ENCODE data around the gene EPS8L2. TPM values are rescaled to one million over a fixed set of nuclear protein-coding genes. Genes with fewer than 3 reads are reported as not detected.
A peak's percentile ranks its signal among the peaks of the same experiment; 100 is the strongest.

EPS8L2 gene
- total RNA-seq, 1 experiment from 2014 or later, result 0.61 TPM

GRCh38 chr11:776561-777287 lies 70.7 kb downstream of the EPS8L2 start:
- in situ Hi-C loops (cut with HindIII; ENCODE audit: low pct_unique_long_range_greater_than_20kb, low sequenced_read_pairs), result no loop called here
- DNase-seq (ENCODE audit: low read depth, low spot score), result peak; percentile 33

Other genes with a start within 250 kb of the EPS8L2 start
- 178 and 180 TPM in 2 replicates for gene RNH1, start 199.0 kb upstream of the EPS8L2 start, total RNA-seq (2014; rRNA removed; shearing (Covaris generic))
- 48.3 and 55.6 TPM in 2 replicates for gene HRAS, start 170.7 kb upstream of the EPS8L2 start, total RNA-seq (2014; rRNA removed; shearing (Covaris generic))
- gene LRRC56, start 168.7 kb upstream of the EPS8L2 start, total RNA-seq (2014; rRNA removed; shearing (Covaris generic)), result 0.11 and 0.13 TPM in 2 replicates
- 1.8 and 2.1 TPM in 2 replicates for gene LMNTD2, start 145.5 kb upstream of the EPS8L2 start, total RNA-seq (2014; rRNA removed; shearing (Covaris generic))
- gene RASSF7, start 145.3 kb upstream of the EPS8L2 start, total RNA-seq (2014; rRNA removed; shearing (Covaris generic)), result 7.8 and 8.0 TPM in 2 replicates
- gene PHRF1, start 129.8 kb upstream of the EPS8L2 start, total RNA-seq (2014; rRNA removed; shearing (Covaris generic)), result 22.0 and 22.6 TPM in 2 replicates
- 3.5 and 3.7 TPM in 2 replicates for gene IRF7, start 90.3 kb upstream of the EPS8L2 start, total RNA-seq (2014; rRNA removed; shearing (Covaris generic))
- not detected in 2 replicates for gene CDHR5, start 81.3 kb upstream of the EPS8L2 start, total RNA-seq (2014; rRNA removed; shearing (Covaris generic))
- not detected in 2 replicates for gene SCT, start 79.0 kb upstream of the EPS8L2 start, total RNA-seq (2014; rRNA removed; shearing (Covaris generic))
- not detected in 2 replicates for gene DRD4, start 69.0 kb upstream of the EPS8L2 start, total RNA-seq (2014; rRNA removed; shearing (Covaris generic))
- gene DEAF1, start 11.0 kb upstream of the EPS8L2 start, total RNA-seq (2014; rRNA removed; shearing (Covaris generic)), result 26.1 and 33.8 TPM in 2 replicates
- 6.5 and 10.8 TPM in 2 replicates for gene TMEM80, start 10.4 kb upstream of the EPS8L2 start, total RNA-seq (2014; rRNA removed; shearing (Covaris generic))
- gene TALDO1, start 41.2 kb downstream of the EPS8L2 start, total RNA-seq (2014; rRNA removed; shearing (Covaris generic)), result 206 and 219 TPM in 2 replicates
- gene GATD1, start 71.3 kb downstream of the EPS8L2 start, total RNA-seq (2014; rRNA removed; shearing (Covaris generic)), result 22.8 and 23.0 TPM in 2 replicates
- 0.53 TPM in 1 of 2 replicates, not detected in the other for gene CEND1, start 83.9 kb downstream of the EPS8L2 start, total RNA-seq (2014; rRNA removed; shearing (Covaris generic))
- 16.2 and 16.3 TPM in 2 replicates for gene SLC25A22, start 92.0 kb downstream of the EPS8L2 start, total RNA-seq (2014; rRNA removed; shearing (Covaris generic))
- gene PIDD1, start 99.0 kb downstream of the EPS8L2 start, total RNA-seq (2014; rRNA removed; shearing (Covaris generic)), result 4.2 and 6.1 TPM in 2 replicates
- gene RPLP2, start 103.7 kb downstream of the EPS8L2 start, total RNA-seq (2014; rRNA removed; shearing (Covaris generic)), result 1,043 and 1,055 TPM in 2 replicates
- gene PNPLA2, start 112.7 kb downstream of the EPS8L2 start, total RNA-seq (2014; rRNA removed; shearing (Covaris generic)), result 6.3 and 7.9 TPM in 2 replicates
- not detected in 2 replicates for gene CRACR2B, start 121.7 kb downstream of the EPS8L2 start, total RNA-seq (2014; rRNA removed; shearing (Covaris generic))
- 228 and 233 TPM in 2 replicates for gene CD151, start 126.7 kb downstream of the EPS8L2 start, total RNA-seq (2014; rRNA removed; shearing (Covaris generic))
- 397 and 411 TPM in 2 replicates for gene POLR2L, start 136.3 kb downstream of the EPS8L2 start, total RNA-seq (2014; rRNA removed; shearing (Covaris generic))
- 150 and 167 TPM in 2 replicates for gene TSPAN4, start 136.6 kb downstream of the EPS8L2 start, total RNA-seq (2014; rRNA removed; shearing (Covaris generic))
- gene CHID1, start 204.6 kb downstream of the EPS8L2 start, total RNA-seq (2014; rRNA removed; shearing (Covaris generic)), result 21.8 and 31.0 TPM in 2 replicates
- 14.6 and 16.2 TPM in 2 replicates for gene AP2A2, start 219.6 kb downstream of the EPS8L2 start, total RNA-seq (2014; rRNA removed; shearing (Covaris generic))

Measured in SK-MEL-5 (cell line).